SK-N-SH (cell line): ENCODE measurements around the gene SH3PXD2A. TPM values are rescaled to one million over a fixed set of nuclear protein-coding genes. Genes with fewer than 3 reads are reported as not detected.

Experiments
- CTCF ChIA-PET: fragments of 300-600, 350-600 bp; formaldehyde crosslinking; extraction: SDS; loops from one replicate; lab custom pipeline; 2021; lab: Yijun Ruan, JAX
- POLR2A ChIA-PET: fragments of 350-600 bp; sonication (Branson Sonifier 250); formaldehyde crosslinking; extraction: SDS; loops from one replicate; lab custom pipeline; 2020; ENCODE audit warnings: antibody characterized with exemption, inconsistent platforms; lab: Yijun Ruan, JAX
- DNase-seq: peaks from one replicate; pipeline ENCODE4 v3.0.0; 2012
- H2AFZ ChIP-seq: fragments of 200-600 bp; sonication (generic); 2 replicates; pipeline ENCODE4 v1.8.1; 2016; ENCODE audit warnings: antibody characterized with exemption, mild to moderate bottlenecking, low read depth
- H3F3A ChIP-seq: fragments of 200-600 bp; sonication (generic); replicated peaks from 2 replicates; pipeline ENCODE3; 2016; ENCODE audit warnings: antibody characterized with exemption, mild to moderate bottlenecking; ENCODE audit not compliant: insufficient read depth
- H3K27ac ChIP-seq, 2 experiments: fragments of 200-500 bp in 1 of 2; fragments of 200-600 bp in 1 of 2; sonication (Bioruptor generic) in 1 of 2; sonication (generic), shearing (Covaris generic) in 1 of 2; 2 replicates each; pipeline versions ENCODE4 v1.5.1 to v1.6.1; 2014 to 2016; ENCODE audit warnings: low read depth in 2 of 2, inconsistent platforms in 1 of 2, low read length in 1 of 2, mild to moderate bottlenecking in 1 of 2, mixed read lengths in 1 of 2
- H3K27me3 ChIP-seq: fragments of 200-600 bp; sonication (generic), shearing (Covaris generic); 2 replicates; pipeline ENCODE4 v1.6.1; 2016; ENCODE audit warnings: mixed run types; ENCODE audit not compliant: insufficient read depth
- H3K36me3 ChIP-seq, 2 experiments: fragments of 200-500 bp in 1 of 2; fragments of 200-600 bp in 1 of 2; sonication (Bioruptor generic) in 1 of 2; sonication (generic) in 1 of 2; replicated peaks in 1 of 2; 2 replicates each; pipeline versions ENCODE3 to v1.5.1; 2014 to 2016; ENCODE audit warnings: low read length in 1 of 2, mild to moderate bottlenecking in 1 of 2; ENCODE audit not compliant: insufficient read depth in 2 of 2, control insufficient read depth in 1 of 2
- H3K4me1 ChIP-seq, 2 experiments: fragments of 200-500 bp in 1 of 2; fragments of 200-600 bp in 1 of 2; sonication (Bioruptor generic) in 1 of 2; sonication (generic), shearing (Covaris generic) in 1 of 2; 2 replicates each; pipeline versions ENCODE4 v1.5.1 to v1.6.1; 2014 to 2016; ENCODE audit warnings: low read depth in 1 of 2, low read length in 1 of 2, mixed run types in 1 of 2; ENCODE audit not compliant: insufficient read depth in 2 of 2, control insufficient read depth in 1 of 2
- H3K4me2 ChIP-seq: fragments of 200-600 bp; sonication (generic), shearing (Covaris generic); 2 replicates; pipeline ENCODE4 v1.6.1; 2017; ENCODE audit warnings: mixed run types
- H3K4me3 ChIP-seq, 2 experiments: fragments of 200-500 bp in 1 of 2; fragments of 200-600 bp in 1 of 2; sonication (Bioruptor generic) in 1 of 2; sonication (generic), shearing (Covaris generic) in 1 of 2; 2 replicates each; pipeline versions ENCODE4 v1.5.1 to v1.8.1; 2014 to 2016; ENCODE audit warnings: low read depth in 2 of 2, inconsistent platforms in 1 of 2, low read length in 1 of 2, mild to moderate bottlenecking in 1 of 2, mixed read lengths in 1 of 2, moderate library complexity in 1 of 2
- H3K79me2 ChIP-seq: fragments of 200-600 bp; sonication (generic); 2 replicates; pipeline ENCODE4 v1.8.1; 2017; ENCODE audit warnings: mild to moderate bottlenecking; ENCODE audit not compliant: insufficient read depth
- H3K9ac ChIP-seq: fragments of 200-600 bp; sonication (generic); 2 replicates; pipeline ENCODE4 v1.6.1; 2017; ENCODE audit warnings: mixed run types
- H3K9me2 ChIP-seq: fragments of 200-600 bp; sonication (generic); 2 replicates; pipeline ENCODE4 v1.6.1; 2017; ENCODE audit warnings: mixed run types
- H3K9me3 ChIP-seq: fragments of 200-600 bp; sonication (generic); 2 replicates; pipeline ENCODE4 v1.6.1; 2017; ENCODE audit warnings: mixed run types, mild to moderate bottlenecking, moderate library complexity
- H4K20me1 ChIP-seq: fragments of 200-600 bp; sonication (generic); 2 replicates; pipeline ENCODE4 v1.6.1; 2017; ENCODE audit warnings: mild to moderate bottlenecking, mixed run types; ENCODE audit not compliant: insufficient read depth
- CHD2 ChIP-seq: fragments of 150-350 bp; IDR thresholded peaks from 2 replicates; pipeline ENCODE4 v1.6.1; 2018; ENCODE audit warnings: low read length; ENCODE audit not compliant: partially characterized antibody
- ELF1 ChIP-seq: IDR thresholded peaks from 2 replicates; pipeline ENCODE4 v1.4.0; 2012
- FOXJ3 ChIP-seq: sonication (generic); formaldehyde crosslinking; IDR thresholded peaks from 2 replicates; pipeline ENCODE4 v1.5.1; 2020; ENCODE audit warnings: mild to moderate bottlenecking, missing genetic modification reagents
- FOXM1 ChIP-seq: IDR thresholded peaks from 2 replicates; pipeline ENCODE4 v1.4.0; 2012; ENCODE audit warnings: low read depth, mild to moderate bottlenecking
- GABPA ChIP-seq: IDR thresholded peaks from 2 replicates; pipeline ENCODE4 v1.4.0; 2012; ENCODE audit warnings: low read depth, mild to moderate bottlenecking
- GATA2 ChIP-seq: sonication (generic); formaldehyde crosslinking; IDR thresholded peaks from 2 replicates; pipeline ENCODE4 v1.5.0; 2020; ENCODE audit warnings: mild to moderate bottlenecking, missing genetic modification reagents
- JUND ChIP-seq: IDR thresholded peaks from 2 replicates; pipeline ENCODE4 v1.4.0; 2012
- NFIC ChIP-seq: IDR thresholded peaks from 2 replicates; pipeline ENCODE4 v1.4.0; 2012; ENCODE audit warnings: borderline replicate concordance
- NRF1 ChIP-seq: IDR thresholded peaks from 2 replicates; pipeline ENCODE4 v1.6.1; 2012; ENCODE audit warnings: low read depth, mild to moderate bottlenecking, low read length
- RCOR1 ChIP-seq: fragments of 150-350 bp; IDR thresholded peaks from 2 replicates; pipeline ENCODE4 v1.6.1; 2017; ENCODE audit warnings: antibody characterized with exemption, low read length
- RXRA ChIP-seq: IDR thresholded peaks from 2 replicates; pipeline ENCODE4 v1.4.0; 2012; ENCODE audit warnings: low read depth, mild to moderate bottlenecking, borderline replicate concordance
- SIN3A ChIP-seq: IDR thresholded peaks from 2 replicates; pipeline ENCODE4 v1.6.1; 2012; ENCODE audit warnings: low read depth, mild to moderate bottlenecking, low read length, moderate library complexity, borderline replicate concordance
- TEAD4 ChIP-seq: IDR thresholded peaks from 2 replicates; pipeline ENCODE4 v1.4.0; 2012; ENCODE audit warnings: mild to moderate bottlenecking, borderline replicate concordance; ENCODE audit not compliant: insufficient read depth
- USF2 ChIP-seq: fragments of 150-350 bp; IDR thresholded peaks from 2 replicates; pipeline ENCODE4 v1.6.1; 2017; ENCODE audit warnings: antibody characterized with exemption, low read length, low read depth, borderline replicate concordance
- WGBS: methylation state at CpG from one replicate; pipeline ENCODE4 v1.1.6; 2017; ENCODE audit warnings: low lambda C conversion rate; 5-methylcytosine and 5-hydroxymethylcytosine counted together
- polyA plus RNA-seq, 3 experiments: library from polyadenylated mRNA; depleted of rRNA; stranded (reverse); fragments of >200 nt; gene quantifications; 2 replicates each; pipeline ENCODE4 v1.2.3, GENCODE V29; 2012
- TF ChIP-seq, protein P1 (sequence below): IDR thresholded peaks from 2 replicates; pipeline ENCODE4; 2012
- TF ChIP-seq, protein P2 (sequence below): fragments of 200-600 bp; sonication (generic); IDR thresholded peaks from 2 replicates; pipeline ENCODE4 v1.6.1; 2017; ENCODE audit warnings: antibody characterized with exemption, mild to moderate bottlenecking, moderate library complexity

Gene SH3PXD2A
- polyA plus RNA-seq, 1 of the 3 experiments (the other 2 are of a cell fraction): 2.5 TPM

GRCh38 chr10:103799341-103799740, 56.0 kb downstream of the SH3PXD2A start (continued):
- no peak for TF ChIP-seq SIN3A
- TF ChIP-seq, protein P1, sequence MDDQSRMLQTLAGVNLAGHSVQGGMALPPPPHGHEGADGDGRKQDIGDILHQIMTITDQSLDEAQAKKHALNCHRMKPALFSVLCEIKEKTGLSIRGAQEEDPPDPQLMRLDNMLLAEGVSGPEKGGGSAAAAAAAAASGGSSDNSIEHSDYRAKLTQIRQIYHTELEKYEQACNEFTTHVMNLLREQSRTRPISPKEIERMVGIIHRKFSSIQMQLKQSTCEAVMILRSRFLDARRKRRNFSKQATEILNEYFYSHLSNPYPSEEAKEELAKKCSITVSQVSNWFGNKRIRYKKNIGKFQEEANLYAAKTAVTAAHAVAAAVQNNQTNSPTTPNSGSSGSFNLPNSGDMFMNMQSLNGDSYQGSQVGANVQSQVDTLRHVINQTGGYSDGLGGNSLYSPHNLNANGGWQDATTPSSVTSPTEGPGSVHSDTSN: no peak
- TF ChIP-seq NFIC: no peak
- no peak for TF ChIP-seq FOXJ3
- TF ChIP-seq, all 33 proteins: peak for 0

- no peaks in the 10 kb centered on the region for H3K79me2 ChIP-seq
- ChIA-PET CTCF (interaction anchor here (1.2 to 1.3 kb wide), 2 partner anchors 10 to 50 kb away, joined by 3 to 4 read pairs; no protein-coding TSS in a partner anchor), POLR2A (no interaction called here)
- WGBS: 88% methylated on average over 6 of the region's 7 CpGs
- no peak overlapping the region for H3K27ac ChIP-seq
- H3K4me3 ChIP-seq: no peak overlapping the region
- no peak overlapping the region for H3K4me2 ChIP-seq
- no peak overlapping the region for H3K9ac ChIP-seq
- H3F3A ChIP-seq: no peaks in the 10 kb centered on the region
- TF ChIP-seq ELF1: no peak
- no peak for TF ChIP-seq USF2
- no peak for TF ChIP-seq JUND
- TF ChIP-seq TEAD4: no peak
- TF ChIP-seq, protein P2, sequence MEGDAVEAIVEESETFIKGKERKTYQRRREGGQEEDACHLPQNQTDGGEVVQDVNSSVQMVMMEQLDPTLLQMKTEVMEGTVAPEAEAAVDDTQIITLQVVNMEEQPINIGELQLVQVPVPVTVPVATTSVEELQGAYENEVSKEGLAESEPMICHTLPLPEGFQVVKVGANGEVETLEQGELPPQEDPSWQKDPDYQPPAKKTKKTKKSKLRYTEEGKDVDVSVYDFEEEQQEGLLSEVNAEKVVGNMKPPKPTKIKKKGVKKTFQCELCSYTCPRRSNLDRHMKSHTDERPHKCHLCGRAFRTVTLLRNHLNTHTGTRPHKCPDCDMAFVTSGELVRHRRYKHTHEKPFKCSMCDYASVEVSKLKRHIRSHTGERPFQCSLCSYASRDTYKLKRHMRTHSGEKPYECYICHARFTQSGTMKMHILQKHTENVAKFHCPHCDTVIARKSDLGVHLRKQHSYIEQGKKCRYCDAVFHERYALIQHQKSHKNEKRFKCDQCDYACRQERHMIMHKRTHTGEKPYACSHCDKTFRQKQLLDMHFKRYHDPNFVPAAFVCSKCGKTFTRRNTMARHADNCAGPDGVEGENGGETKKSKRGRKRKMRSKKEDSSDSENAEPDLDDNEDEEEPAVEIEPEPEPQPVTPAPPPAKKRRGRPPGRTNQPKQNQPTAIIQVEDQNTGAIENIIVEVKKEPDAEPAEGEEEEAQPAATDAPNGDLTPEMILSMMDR: no peak
- TF ChIP-seq GABPA: no peak
- no peak for TF ChIP-seq NRF1
- TF ChIP-seq RCOR1: no peak
- no peak for TF ChIP-seq FOXM1
- no peak for TF ChIP-seq GATA2 (CRISPR knock-in tag)
- TF ChIP-seq RXRA: no peak
- TF ChIP-seq CHD2: no peak
- H4K20me1 ChIP-seq: 0 out of 2 replicates have a peak, but pooled peaks cover 3% of the 10 kb centered on the region
- no peak for DNase-seq
- no peaks in the 10 kb centered on the region for H3K9me2 ChIP-seq
- H3K4me1 ChIP-seq: peaks cover 8 to 38% of the 10 kb centered on the region in 2 experiments; a peak in 3 of 4 replicates
- no peaks in the 10 kb centered on the region for H3K27me3 ChIP-seq
- no peaks in the 10 kb centered on the region for H3K36me3 ChIP-seq
- no peaks in the 10 kb centered on the region for H3K9me3 ChIP-seq
- no peak overlapping the region for H2AFZ ChIP-seq
These were observed 56.9 kb downstream of the SH3PXD2A start for GRCh38 chr10:103798511-103798910.
